Measurements from ENCODE around the gene MTOR. TPM values are rescaled to one million over a fixed set of nuclear protein-coding genes. Genes with fewer than 3 reads are reported as not detected.
"Not testable (repeated sequence)": the region's sequence is repeated elsewhere in the genome, so short reads cannot be mapped to it uniquely, and the experiment has no call there.

MTOR gene
- polyA plus RNA-seq, 10 donors: 21.1 to 31.6 (median 28.0) TPM

- no peak for DNase-seq
These were observed 137.4 kb downstream of the MTOR start for GRCh38 chr1:11124965-11125364.

- no peak for DNase-seq
These were observed 146.0 kb downstream of the MTOR start for GRCh38 chr1:11116318-11116717.

- no peak for DNase-seq
These were observed 147.4 kb downstream of the MTOR start for GRCh38 chr1:11114966-11115365.

- no peak for DNase-seq
These were observed 153.1 kb downstream of the MTOR start for GRCh38 chr1:11109047-11109760.

- DNase-seq: no peak
These were observed 154.8 kb downstream of the MTOR start for GRCh38 chr1:11107599-11107998.

GRCh38 chr1:11105586-11105985, 156.8 kb downstream of the MTOR start:
- DNase-seq: no peak

- DNase-seq: no peak
These were observed 161.0 kb downstream of the MTOR start for GRCh38 chr1:11101347-11101746.

- not testable (repeated sequence) for DNase-seq
These were observed 161.5 kb downstream of the MTOR start for GRCh38 chr1:11100806-11101205.

- no peak for DNase-seq
These were observed 162.2 kb downstream of the MTOR start for GRCh38 chr1:11100149-11100493.

- DNase-seq: peak; percentile 91 to 97 (median 94)
These were observed 162.8 kb downstream of the MTOR start, which contains the start of gene EXOSC10 for GRCh38 chr1:11099310-11100148. Gene EXOSC10 (minus strand): TSS chr1:11099869. CDS start chr1:11099831, 38 bp downstream.

- no peak for DNase-seq
These were observed 163.4 kb downstream of the MTOR start for GRCh38 chr1:11098931-11099309.

GRCh38 chr1:11083784-11084183, 178.6 kb downstream of the MTOR start:
- DNase-seq: not testable (repeated sequence)

GRCh38 chr1:11080931-11081330, 181.4 kb downstream of the MTOR start:
- DNase-seq: no peak

GRCh38 chr1:11078631-11079030, 183.7 kb downstream of the MTOR start:
- no peak for DNase-seq

GRCh38 chr1:11073398-11073797, 189.0 kb downstream of the MTOR start:
- DNase-seq: not testable (repeated sequence)

- DNase-seq: no peak
These were observed 190.0 kb downstream of the MTOR start for GRCh38 chr1:11072216-11072917.

- no peak for DNase-seq
These were observed 190.7 kb downstream of the MTOR start for GRCh38 chr1:11071463-11072215.

GRCh38 chr1:11070876-11071275, 191.5 kb downstream of the MTOR start:
- DNase-seq: no peak

GRCh38 chr1:11068600-11069473, 193.5 kb downstream of the MTOR start:
- DNase-seq: no peak

GRCh38 chr1:11067716-11068599, 194.4 kb downstream of the MTOR start:
- no peak for DNase-seq

Measured in muscle of back (tissue), 11 donors.